ENCODE data around the gene TMPRSS3.

DNA sequence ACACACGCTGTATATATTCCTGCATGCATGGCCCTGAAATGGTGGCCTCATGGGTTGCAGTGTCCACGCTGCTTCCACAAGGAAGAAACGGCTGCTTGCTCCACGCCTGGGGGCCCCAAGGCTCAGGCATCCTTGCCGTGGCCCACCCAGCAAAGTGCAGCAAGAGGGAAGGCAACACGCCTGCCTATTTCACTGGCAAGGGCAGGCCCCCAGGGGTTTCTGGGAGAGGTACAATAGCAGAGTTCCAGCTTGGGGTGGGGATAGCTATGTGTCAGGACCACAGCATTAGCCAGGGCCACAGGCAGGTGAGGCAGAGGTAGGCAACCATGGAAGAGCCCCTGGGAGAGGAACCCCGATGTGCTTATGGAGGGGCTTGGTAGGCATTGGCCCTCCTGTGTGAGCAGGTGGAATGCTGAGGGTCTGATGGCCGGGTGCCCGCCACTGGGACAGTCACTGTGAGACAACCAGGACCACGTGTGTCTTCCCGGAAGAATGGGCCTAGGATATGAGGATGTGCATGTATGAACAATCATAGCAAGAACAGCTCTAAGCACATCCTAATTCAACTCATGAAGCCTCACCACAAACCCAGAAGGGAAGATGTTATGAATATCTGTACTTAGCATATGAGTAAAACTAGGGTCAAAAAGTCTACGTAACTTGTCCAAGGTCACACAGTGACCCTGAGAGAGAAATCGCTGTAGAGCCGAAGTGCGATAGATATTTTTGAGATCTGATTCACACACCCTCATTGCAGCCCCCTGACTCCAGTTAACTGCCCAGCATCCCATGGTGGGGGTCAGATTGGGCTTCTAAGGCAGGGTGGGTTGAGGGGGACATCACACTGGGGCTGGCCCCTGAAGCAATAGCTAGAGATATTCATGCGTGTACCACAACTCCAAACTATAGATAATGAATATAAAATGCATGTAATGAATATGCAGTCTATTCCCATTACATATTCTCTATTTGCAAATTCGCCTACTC, 56.8 kb downstream of the TMPRSS3 start:
- TF ChIP-seq, protein P1, sequence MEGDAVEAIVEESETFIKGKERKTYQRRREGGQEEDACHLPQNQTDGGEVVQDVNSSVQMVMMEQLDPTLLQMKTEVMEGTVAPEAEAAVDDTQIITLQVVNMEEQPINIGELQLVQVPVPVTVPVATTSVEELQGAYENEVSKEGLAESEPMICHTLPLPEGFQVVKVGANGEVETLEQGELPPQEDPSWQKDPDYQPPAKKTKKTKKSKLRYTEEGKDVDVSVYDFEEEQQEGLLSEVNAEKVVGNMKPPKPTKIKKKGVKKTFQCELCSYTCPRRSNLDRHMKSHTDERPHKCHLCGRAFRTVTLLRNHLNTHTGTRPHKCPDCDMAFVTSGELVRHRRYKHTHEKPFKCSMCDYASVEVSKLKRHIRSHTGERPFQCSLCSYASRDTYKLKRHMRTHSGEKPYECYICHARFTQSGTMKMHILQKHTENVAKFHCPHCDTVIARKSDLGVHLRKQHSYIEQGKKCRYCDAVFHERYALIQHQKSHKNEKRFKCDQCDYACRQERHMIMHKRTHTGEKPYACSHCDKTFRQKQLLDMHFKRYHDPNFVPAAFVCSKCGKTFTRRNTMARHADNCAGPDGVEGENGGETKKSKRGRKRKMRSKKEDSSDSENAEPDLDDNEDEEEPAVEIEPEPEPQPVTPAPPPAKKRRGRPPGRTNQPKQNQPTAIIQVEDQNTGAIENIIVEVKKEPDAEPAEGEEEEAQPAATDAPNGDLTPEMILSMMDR (IDR thresholded peaks at IDR 0.05): no peak
- TF ChIP-seq POLR2A (IDR thresholded peaks at IDR 0.05): no peak
